ENCODE data around the gene ARMCX6. TPM values are rescaled to one million over a fixed set of nuclear protein-coding genes. Genes with fewer than 3 reads are reported as not detected.
"Not testable (repeated sequence)": the region's sequence is repeated elsewhere in the genome, so short reads cannot be mapped to it uniquely, and the experiment has no call there.

The ARMCX6 gene
- total RNA-seq, 4 donors from 2014 or later: 4.5 to 12.6 (median 6.2) TPM

- H3K27me3 ChIP-seq: no peaks in the 10 kb centered on the region
- in situ Hi-C loops (cut with MboI; ENCODE audit: low sequenced_read_pairs in 4 of 4): no loop called here
- H3K4me3 ChIP-seq: no peak overlapping the region
- peak; percentile 39 to 56 for ATAC-seq
- H3K9me3 ChIP-seq: no peaks in the 10 kb centered on the region
- TF ChIP-seq CTCF (IDR thresholded peaks at IDR 0.05 in 4 of 5, conservative IDR thresholded peaks at IDR 0.05 in 1 of 5) (no peak), POLR2A (IDR thresholded peaks at IDR 0.05) (no peak)
- no peaks in the 10 kb centered on the region for H3K36me3 ChIP-seq
- peaks cover 3 to 6% of the 10 kb centered on the region in 2 donors for H3K4me1 ChIP-seq
- intact Hi-C loops (cut with DNase I; ENCODE audit: low total_unique reads): loop anchor here (5.0 kb wide), 1 partner anchor 212 kb away; the partner anchor contains the start of genes GLA and HNRNPH2
- DNase-seq: peak in 1 of 2 donors; percentile 39
- H3K27ac ChIP-seq: peak overlapping the region; percentile 35 to 82 (median 62)
Measured at GRCh38 chrX:101619364-101619763, 1.6 kb upstream of the ARMCX6 start.

GRCh38 chrX:101605728-101606127, 12.1 kb downstream of the ARMCX6 start:
- no peak for DNase-seq
- ATAC-seq: no peak
- H3K36me3 ChIP-seq: no peaks in the 10 kb centered on the region
- intact Hi-C loops (cut with DNase I; ENCODE audit: low total_unique reads) (no loop called here), in situ Hi-C loops (cut with MboI; ENCODE audit: low sequenced_read_pairs in 4 of 4) (no loop called here)
- no peaks in the 10 kb centered on the region for H3K4me1 ChIP-seq
- H3K4me3 ChIP-seq: no peak overlapping the region
- no peaks in the 10 kb centered on the region for H3K9me3 ChIP-seq
- H3K27ac ChIP-seq: no peak overlapping the region
- peaks cover 0 to 3% (median 0%) of the 10 kb centered on the region in 3 donors for H3K27me3 ChIP-seq
- TF ChIP-seq CTCF (IDR thresholded peaks at IDR 0.05 in 4 of 5, conservative IDR thresholded peaks at IDR 0.05 in 1 of 5) (no peak), POLR2A (IDR thresholded peaks at IDR 0.05) (no peak)

GRCh38 chrX:101605146-101605545, 12.7 kb downstream of the ARMCX6 start:
- Histone ChIP-seq H3K4me3 (no peak overlapping the region), H3K27ac (no peak overlapping the region), H3K4me1 (no peaks in the 10 kb centered on the region), H3K27me3 (peaks cover 0 to 3% (median 0%) of the 10 kb centered on the region in 3 donors), H3K36me3 (no peaks in the 10 kb centered on the region), H3K9me3 (no peaks in the 10 kb centered on the region)
- ATAC-seq: no peak
- TF ChIP-seq POLR2A (IDR thresholded peaks at IDR 0.05): no peak
- TF ChIP-seq CTCF (IDR thresholded peaks at IDR 0.05 in 4 of 5, conservative IDR thresholded peaks at IDR 0.05 in 1 of 5): no peak
- intact Hi-C loops (cut with DNase I; ENCODE audit: low total_unique reads) (no loop called here), in situ Hi-C loops (cut with MboI; ENCODE audit: low sequenced_read_pairs in 4 of 4) (no loop called here)
- no peak for DNase-seq

GRCh38 chrX:101602077-101602476, 15.7 kb downstream of the ARMCX6 start:
- in situ Hi-C loops (cut with MboI; ENCODE audit: low sequenced_read_pairs in 4 of 4) (no loop called here), intact Hi-C loops (cut with DNase I; ENCODE audit: low total_unique reads) (no loop called here)
- no peak for ATAC-seq

GRCh38 chrX:101599592-101599991, 18.2 kb downstream of the ARMCX6 start:
- not testable (repeated sequence) for H3K36me3 ChIP-seq, DNase-seq, H3K27me3 ChIP-seq, H3K4me1 ChIP-seq, H3K9me3 ChIP-seq, ATAC-seq, H3K27ac ChIP-seq, H3K4me3 ChIP-seq
- intact Hi-C loops (cut with DNase I; ENCODE audit: low total_unique reads) (loop anchor here (5.0 kb wide), 1 partner anchor 198 kb away; no protein-coding TSS in a partner anchor), in situ Hi-C loops (cut with MboI; ENCODE audit: low sequenced_read_pairs in 4 of 4) (loop anchor here (10.0 to 25.0 kb wide), 4 partner anchors 163 to 213 kb away; no protein-coding TSS in a partner anchor)

More at GRCh38 chrX:101602077-101602476, 15.7 kb downstream of the ARMCX6 start:
- no peak for TF ChIP-seq POLR2A (IDR thresholded peaks at IDR 0.05)
- TF ChIP-seq CTCF (IDR thresholded peaks at IDR 0.05 in 4 of 5, conservative IDR thresholded peaks at IDR 0.05 in 1 of 5): no peak
- H3K27me3 ChIP-seq: peaks cover 0 to 2% (median 0%) of the 10 kb centered on the region in 3 donors
- DNase-seq: no peak
- H3K36me3 ChIP-seq: no peaks in the 10 kb centered on the region
- no peaks in the 10 kb centered on the region for H3K4me1 ChIP-seq
- H3K9me3 ChIP-seq: no peaks in the 10 kb centered on the region
- no peak overlapping the region for H3K4me3 ChIP-seq
- no peak overlapping the region for H3K27ac ChIP-seq

All from gastrocnemius medialis (tissue), 4 donors.